Measurements from ENCODE around the gene PRKN.

The PRKN gene

DNA sequence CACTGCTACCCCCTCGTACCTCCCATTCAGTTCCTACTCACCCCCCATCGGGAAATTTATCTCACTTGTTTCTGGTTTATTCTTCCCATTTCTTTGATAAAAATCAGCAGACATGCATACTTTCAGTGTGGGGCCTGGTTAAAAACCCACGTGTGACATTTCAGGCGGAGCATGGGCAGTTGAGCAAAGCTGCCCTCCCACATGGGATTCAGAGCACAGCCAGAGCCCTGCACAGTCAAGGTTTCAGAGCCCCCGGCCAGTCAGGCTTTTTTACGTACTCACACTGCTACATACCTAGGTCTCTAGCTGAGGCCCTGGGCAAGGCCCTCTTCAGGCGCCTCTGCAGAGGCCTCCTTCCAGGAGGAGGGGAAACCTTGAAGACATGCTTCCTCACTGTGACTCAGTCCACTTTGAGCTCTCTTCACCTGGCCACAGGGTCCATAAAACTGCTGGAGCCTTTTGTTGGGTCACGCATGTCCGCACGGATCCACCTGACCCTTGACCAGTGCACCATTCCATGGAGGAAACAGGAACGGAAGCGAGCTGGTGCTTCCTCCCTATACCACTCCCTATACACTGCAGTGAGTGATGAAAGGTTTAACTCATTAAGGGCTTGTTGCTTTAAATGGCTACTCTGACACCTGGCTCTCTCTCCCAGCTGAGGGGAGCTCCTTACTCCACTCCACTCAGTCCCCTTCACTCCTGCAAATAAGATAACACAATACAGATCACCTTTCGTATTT lies 713.3 kb downstream of the PRKN start:
- no peak overlapping the region for H3K4me3 ChIP-seq (ENCODE audit: low read depth, low read length)

DNA sequence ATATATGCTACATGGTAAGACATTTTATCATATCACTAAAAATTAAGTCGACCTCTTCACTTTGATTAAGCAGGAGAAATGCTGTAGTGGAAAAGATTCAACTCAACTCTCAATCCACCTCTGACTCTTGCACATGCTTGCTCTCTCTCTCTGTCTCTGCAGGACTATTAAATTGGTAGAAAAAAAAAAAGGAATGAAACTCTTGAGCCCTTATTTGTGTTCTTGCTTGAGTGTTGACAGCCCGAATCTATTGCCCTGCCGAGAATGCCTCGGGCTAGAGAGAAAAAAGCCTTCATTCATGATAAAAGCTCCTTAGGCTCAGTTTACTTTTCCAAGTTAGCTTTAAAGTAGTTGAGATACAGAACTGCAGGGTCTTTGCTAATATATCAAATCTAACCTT lies 722.2 kb downstream of the PRKN start:
- no peak overlapping the region for H3K4me3 ChIP-seq (ENCODE audit: low read depth, low read length)

DNA sequence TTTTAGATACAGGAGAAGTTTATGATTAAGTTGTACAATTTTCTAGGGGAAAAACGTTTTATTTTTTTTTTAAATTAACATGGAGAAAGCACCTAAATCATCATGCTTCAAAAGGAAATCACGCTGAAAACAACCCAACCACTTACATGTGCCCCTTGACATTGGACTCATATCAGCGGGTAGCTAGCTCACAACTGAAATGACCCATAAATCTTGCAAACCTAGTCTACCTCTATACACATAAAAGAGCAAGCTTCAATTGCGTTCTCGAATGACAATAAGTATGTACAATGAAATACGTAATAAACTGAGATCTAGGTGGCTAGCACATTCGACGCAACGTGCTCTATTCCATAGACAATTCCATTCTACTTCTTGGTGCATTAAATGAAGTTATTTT lies 730.8 kb downstream of the PRKN start:
- no peak overlapping the region for H3K4me3 ChIP-seq (ENCODE audit: low read depth, low read length)

DNA sequence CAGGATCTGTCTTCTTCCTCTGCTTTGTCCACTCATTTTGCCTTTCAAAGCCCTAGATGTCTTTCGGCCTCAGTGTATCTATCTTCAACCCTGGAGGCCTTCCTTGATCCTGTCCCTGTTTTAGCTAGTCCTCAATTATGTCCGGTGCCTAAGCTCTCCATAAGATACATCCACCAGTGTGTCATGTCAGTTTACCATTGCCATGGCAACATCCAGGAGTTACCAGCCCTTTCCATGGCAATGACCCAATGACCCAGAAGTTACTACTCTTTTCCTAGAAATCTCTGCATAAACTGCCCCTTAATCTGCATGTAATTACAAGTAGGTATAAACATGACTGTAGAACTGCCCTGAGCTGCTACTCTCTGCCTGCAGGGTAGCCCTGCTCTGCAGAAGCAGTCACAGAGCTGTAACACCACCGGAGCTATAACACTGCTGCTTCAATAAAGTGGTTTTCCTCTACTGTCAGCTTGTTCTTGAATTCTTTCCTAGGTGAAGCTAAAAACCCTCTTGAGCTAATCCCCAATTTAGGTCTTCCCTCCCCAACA lies 741.6 kb downstream of the PRKN start:
- H3K4me3 ChIP-seq (ENCODE audit: low read depth, low read length): no peak overlapping the region

DNA sequence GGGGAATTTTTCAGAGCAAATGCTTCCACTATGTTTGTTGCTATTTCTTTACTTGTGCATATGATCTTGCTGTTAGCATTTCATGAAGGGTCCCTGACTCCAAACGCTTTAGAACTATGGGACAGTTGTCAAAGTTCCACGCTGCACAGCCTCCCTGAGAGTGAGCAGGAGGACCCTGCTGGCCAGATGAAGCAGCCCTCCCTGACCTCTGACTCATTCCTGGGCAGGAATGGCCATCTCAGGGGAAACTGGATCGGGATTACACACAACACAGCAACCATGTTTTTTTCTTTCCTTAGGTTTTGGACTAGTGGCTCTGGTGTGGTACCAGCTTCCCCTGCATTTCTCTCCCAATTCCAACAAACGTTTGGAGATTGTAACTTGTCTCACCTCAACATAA lies 742.9 kb downstream of the PRKN start:
- H3K4me3 ChIP-seq (ENCODE audit: low read depth, low read length): no peak overlapping the region

DNA sequence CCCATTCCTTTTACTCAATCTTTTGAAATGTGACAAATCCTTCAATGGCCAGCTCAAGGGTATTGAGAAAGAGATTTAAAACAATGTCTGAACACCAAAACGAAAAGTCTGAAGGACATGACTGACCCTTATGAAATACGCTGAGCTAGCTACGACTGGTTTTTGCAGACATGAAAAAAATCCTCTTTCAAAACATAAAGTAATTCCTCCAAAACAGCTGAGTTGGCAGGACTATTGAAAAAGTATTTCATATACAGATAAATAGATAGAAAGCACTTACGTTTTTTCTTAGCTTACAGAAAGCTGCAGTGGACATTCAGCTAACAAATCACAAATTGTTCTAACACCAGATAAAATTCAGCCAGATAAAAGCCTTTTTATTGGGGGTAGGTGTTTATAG lies 751.0 kb downstream of the PRKN start:
- no peak overlapping the region for H3K4me3 ChIP-seq (ENCODE audit: low read depth, low read length)

DNA sequence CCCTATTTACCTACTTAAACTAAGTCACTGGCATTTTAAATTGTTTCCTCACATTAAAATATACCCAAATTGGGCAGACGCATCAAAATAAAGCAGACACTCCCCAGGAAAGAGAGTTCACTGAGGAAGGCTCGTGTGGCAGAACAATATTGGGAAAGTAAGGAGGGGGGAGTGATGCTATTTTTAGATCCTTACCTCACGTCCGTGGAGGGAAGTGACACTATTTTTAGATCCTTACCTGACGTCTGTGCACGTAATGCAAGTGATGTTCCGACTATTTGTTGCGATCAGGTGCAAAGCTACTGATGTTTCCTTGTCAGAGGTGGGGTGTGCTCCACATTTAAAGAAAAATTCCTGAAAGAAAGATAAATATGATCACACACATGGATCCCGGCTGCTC lies 754.5 kb downstream of the PRKN start:
- no peak overlapping the region for H3K4me3 ChIP-seq (ENCODE audit: low read depth, low read length)

DNA sequence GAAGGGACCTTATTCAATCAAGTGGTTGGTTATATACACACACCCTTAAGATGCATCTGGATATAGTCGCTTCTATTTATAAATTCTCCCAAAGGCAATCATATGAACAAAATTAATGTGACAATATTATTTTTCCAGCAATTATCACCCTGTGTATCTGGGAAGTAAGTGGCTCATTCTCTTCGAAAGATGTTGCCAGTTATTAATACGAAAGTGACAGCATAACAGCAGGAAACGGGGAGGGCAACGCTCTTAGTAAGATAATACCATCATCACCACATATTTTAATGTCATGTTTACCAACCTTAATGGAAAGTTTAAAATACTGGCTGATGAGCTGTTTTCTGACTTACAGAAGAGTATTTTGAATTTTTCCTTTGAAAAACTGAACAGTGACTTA lies 756.5 kb downstream of the PRKN start:
- no peak overlapping the region for H3K4me3 ChIP-seq (ENCODE audit: low read depth, low read length)

DNA sequence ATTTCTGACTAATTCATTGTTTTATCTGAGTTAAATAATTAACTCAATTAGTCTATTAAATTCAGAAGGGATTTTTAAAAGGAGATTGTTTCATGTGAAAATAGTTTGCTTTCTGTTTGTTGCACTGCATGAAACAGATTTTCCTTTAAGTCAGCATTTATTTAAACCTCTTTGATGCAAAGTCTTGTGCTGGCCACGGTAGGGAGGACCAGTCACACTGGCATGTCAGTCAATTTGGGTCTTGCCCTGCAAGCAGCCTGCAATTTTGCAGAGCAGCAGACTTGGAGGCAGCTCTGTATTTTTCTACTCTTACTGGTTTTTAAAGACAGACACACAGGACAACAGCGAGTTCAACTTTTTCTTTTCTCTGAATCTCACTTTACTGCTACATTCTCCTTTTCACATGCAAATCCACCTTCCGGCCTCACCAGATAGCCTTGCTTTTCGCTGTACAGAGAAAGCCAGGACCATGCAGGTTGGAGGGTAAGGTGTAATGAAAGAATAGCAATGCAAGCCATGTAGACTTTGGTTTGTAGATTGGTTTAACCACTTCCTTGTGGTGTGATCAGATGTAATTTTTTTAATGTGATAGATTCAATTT lies 763.8 kb downstream of the PRKN start:
- H3K4me3 ChIP-seq (ENCODE audit: low read depth, low read length): no peak overlapping the region

DNA sequence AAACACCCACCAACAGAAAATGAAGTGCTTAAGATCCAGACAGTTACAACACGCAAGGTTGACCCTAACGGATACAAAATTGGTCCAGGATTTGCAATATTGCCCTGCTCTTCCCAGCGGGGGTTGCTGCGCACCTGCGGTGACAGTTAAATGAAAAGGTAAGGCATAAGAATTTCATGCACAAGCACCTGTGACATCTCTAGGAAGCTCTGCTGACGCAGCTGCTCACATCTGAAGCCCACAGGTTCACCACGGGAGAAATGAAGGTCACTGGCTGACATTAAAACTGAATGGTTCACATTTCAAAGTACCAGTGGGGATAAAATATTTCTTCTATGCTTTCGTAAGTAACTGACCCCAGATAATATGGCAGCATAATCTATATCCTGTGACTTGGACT lies 764.4 kb downstream of the PRKN start:
- no peak overlapping the region for H3K4me3 ChIP-seq (ENCODE audit: low read depth, low read length)

DNA sequence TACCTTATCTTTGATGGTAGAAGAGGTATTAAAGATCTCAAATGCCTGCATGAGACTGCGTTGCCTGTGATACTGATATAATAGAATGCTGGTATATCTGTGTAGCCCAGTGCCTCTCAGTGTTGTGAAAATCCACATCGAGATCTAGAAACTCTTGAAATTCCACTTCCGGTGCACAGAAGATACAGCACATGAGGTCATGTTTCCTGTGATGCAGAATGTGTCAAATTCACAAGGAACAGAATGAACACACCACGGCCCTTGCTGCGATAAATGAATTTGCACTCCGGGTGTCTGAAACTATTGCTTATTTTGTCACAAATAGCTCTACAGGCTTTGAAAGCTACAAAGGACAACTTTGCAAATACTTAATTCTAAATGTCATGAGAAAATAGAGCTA lies 765.8 kb downstream of the PRKN start:
- no peak overlapping the region for H3K4me3 ChIP-seq (ENCODE audit: low read depth, low read length)

DNA sequence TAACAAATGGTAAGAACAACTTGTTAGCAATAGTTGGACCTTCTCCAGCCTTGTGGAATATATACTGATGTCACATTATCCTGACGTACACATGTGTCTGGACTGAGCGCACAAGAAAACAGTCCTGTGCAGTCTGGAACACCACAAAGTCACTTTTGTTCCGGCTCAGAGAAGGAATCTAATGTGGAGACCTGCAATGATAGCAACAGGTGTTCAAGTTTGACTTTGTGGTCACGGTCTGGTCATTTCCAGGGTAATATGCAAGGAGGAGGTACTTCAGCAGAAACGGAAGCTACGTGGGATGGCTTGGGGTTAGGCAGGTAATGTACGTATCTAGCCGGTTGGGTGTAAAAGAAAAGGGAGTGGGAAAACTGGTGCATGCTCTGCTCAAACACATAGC lies 766.5 kb downstream of the PRKN start:
- H3K4me3 ChIP-seq (ENCODE audit: low read depth, low read length): no peak overlapping the region

DNA sequence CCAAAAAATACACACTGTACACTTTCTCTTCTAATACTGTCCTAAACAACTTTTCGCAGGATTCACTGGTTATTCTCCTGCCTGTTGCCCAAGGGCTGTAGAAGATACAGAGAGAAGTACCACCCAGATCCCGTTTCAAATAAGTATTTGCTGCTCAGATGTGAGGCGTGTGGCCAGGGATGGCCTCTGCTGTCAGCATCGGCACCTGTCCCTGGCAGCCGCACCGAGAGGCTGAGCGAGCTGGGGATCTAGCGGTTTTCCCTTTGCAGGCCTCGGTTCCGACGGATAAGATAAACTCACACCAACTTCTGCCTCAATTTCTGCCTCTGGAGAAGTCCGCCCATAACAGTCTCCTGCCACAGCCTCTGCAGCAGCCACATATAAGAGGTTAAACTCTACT lies 768.5 kb downstream of the PRKN start:
- H3K4me3 ChIP-seq (ENCODE audit: low read depth, low read length): no peak overlapping the region

DNA sequence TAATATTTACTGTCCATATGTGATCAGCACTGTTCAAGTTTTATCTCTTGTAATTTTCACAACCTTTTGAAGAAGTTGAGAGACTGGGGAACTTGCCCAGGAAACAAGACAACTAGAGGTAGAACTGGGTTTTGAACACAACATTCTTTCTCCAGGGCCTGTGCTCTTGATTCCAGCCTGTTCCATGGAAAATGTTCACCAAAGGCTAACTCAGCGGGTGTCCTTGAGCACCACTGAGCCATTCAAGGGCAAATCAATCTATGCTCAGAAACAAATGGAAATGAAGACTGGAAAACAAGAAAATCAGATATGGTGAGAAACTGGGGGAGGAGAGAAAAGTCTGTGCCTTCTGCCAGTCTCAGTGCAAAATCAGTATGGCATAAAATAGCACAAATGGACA lies 771.5 kb downstream of the PRKN start:
- no peak overlapping the region for H3K4me3 ChIP-seq (ENCODE audit: low read depth, low read length)

DNA sequence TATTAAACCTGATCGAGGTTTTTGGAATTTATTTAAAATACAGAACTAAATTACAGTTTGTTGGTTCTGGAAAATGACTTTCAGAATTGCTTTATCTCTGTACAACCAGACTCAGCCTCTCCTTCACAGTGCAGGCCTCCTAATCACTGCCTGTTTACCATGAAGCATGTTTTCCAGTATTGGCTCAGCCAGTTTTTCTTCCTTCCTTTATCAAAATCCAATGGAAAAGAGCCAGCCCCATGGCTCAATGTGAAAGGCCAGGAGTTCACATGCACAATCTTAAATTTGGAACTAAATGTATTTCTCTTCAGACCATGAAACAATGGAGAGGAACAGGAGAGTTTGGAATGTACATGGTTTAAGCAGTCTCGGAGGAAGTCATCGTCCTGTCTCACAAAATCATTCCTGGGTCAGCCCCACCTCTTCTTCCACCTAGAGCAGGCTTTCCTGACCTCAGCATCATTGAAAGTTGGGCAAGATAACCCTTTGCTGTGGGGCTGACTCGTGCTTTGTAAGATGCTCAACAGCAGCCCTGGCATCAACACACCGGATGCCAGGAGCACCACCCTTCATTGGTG lies 772.8 kb downstream of the PRKN start:
- H3K4me3 ChIP-seq (ENCODE audit: low read depth, low read length): no peak overlapping the region

DNA sequence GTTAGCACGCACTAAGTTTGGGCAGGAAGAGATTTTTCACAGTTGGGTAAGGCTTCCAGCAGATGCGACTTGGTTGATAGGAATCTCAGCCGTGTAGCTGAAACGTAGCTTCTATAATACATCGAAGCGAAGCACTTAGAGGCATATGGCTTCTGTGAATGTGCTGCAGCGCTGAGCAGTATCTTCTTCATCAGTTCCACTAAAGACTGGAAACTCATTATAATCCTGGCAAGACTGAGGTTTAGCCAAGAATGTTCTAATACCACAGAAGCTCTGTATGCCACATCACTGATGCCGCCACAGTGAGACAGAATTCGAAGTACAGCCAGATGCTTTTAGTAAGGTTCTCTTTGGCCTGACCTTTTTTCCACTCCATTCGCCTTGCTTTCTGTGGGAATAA lies 773.5 kb downstream of the PRKN start:
- H3K4me3 ChIP-seq (ENCODE audit: low read depth, low read length): no peak overlapping the region

DNA sequence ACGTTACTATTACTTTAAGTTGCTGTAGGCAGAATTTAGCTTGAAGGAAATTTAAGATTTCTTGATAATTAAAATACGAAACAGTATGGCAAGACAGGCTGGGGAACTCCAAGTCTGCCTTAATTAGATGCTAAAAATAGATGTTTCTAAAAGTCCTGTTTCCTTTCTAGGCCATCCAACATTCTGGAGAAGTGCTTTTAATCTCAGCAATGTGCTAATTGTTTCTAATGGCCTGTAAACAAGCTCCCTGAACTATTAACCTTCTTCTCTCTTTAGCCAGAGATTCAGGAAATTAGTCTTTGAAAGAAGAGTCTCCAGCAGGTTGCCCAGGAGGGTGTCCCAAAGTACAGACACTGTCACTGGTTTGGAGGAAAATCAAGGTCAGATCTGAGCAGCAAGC lies 776.4 kb downstream of the PRKN start:
- no peak overlapping the region for H3K4me3 ChIP-seq (ENCODE audit: low read depth, low read length)

DNA sequence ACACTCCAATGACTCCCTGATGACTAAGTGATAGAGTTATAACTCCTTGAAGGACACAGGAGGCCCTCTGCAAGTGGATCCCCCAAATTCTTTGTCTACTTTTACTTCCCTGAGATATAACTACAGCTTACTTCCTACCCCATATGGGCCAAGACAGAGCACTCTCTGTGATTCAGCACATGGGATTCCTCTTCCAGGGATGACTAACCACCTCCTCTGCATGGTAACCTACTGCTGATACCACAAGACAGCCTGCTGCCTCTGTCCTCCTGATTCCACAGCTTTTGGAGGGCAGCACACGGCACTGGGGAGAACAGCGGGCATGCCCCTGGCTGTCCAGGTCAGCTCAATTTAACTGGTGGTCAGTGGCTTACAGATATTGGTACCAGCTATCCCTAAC lies 778.0 kb downstream of the PRKN start:
- no peak overlapping the region for H3K4me3 ChIP-seq (ENCODE audit: low read depth, low read length)

DNA sequence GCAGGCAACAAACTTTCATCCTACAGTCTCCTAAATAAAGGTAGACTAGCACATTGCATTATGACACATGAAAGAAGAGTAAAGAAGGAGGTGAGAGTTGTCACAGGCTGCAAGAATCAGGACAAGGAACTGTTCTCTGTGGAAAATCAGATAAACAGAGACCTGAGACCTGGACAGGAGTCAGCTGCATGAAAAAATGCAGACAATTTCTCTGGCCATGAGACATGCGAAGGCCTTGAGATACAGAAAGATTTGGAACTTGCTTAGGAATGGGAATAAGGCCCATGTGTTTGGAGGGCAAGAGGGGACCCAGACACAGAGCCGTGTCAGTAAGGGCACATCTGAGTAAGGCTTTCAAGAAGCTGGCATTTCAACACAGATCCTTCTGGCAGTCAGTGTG lies 779.1 kb downstream of the PRKN start:
- H3K4me3 ChIP-seq (ENCODE audit: low read depth, low read length): no peak overlapping the region

DNA sequence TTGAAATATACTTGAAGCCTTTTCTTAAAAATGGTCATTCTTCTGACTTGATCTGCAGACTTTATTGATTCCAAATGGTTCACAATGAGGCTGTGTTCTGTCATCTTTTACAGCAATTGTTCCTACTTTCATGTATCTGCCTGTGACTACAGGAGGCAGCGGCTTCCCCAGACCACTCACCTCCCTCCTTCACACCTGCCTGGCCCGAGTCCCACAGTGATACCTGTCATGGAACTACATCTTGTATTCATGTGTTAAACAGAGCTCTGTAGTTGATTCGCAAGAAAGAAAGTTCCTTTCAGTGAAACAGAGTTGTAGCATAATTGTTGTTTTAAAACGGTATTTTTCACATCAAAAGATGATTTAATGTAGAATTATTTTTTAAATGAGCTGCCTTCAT lies 780.2 kb downstream of the PRKN start:
- H3K4me3 ChIP-seq (ENCODE audit: low read depth, low read length): no peak overlapping the region

DNA sequence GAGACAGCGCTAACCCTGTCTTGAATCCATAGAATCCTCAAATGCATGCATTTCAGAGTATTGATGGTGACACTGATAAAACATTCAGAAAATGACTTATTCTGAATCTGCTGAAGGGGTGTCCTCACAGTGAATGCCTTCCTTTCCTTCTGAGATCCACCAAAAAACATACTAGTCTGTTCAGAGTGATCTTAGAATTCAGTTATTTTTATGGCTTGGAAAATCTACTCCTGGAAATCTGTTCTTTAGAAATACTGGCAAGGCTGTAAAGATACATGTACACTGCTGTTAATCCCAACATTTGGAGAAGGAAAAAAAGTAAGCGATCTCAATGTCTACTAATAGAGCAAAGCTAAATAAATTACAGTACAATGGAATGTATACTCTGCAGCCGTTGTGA lies 781.1 kb downstream of the PRKN start:
- no peak overlapping the region for H3K4me3 ChIP-seq (ENCODE audit: low read depth, low read length)

DNA sequence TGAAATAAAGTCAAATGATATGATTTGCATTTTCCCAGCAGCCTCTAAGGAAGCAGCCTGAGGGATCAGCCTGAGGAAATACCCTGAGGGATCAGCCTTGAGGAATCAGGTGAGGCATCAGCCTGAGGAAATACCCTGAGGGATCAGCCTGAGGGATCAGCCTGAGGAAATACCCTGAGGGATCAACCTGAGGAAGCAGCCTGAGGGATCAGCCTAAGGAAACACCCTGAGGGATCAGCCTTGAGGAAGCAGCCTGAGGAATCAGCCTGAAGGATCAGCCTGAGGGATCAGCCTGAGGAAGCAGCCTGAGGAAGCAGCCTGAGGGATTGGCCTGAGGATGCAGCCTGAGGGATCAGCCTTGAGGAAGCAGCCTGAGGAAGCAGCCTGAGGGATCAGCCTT lies 784.0 kb downstream of the PRKN start:
- H3K4me3 ChIP-seq (ENCODE audit: low read depth, low read length): no peak overlapping the region
